ENCODE measurements around the gene GSTCD. TPM values are rescaled to one million over a fixed set of nuclear protein-coding genes. Genes with fewer than 3 reads are reported as not detected.
A peak's percentile ranks its signal among the peaks of the same experiment; 100 is the strongest.

GSTCD gene
- total and polyA plus RNA-seq, 2 of the 4 experiments (the other 2 are of a cell fraction) = 5.2 to 20.3 TPM

- H3K9ac ChIP-seq (ENCODE audit: low read depth, low read length) = no peak overlapping the region
- 100% methylated on average over 1 of the region's 2 CpGs; no CpG with 5 or more reads in 1 of the 2 experiments for WGBS, 2 experiments (ENCODE audit: extremely low coverage in 2 of 2, insufficient read length in 1 of 2)
- H3K27me3 ChIP-seq (ENCODE audit: control insufficient read depth, insufficient read depth, low read length) = no peaks in the 10 kb centered on the region
- peaks cover 14 to 28% of the 10 kb centered on the region in 2 experiments for H3K79me1 ChIP-seq (ENCODE audit: low read depth in 1 of 2, low read length in 2 of 2)
- H3K4ac ChIP-seq (ENCODE audit: low read depth, low read length) = no peak overlapping the region
- in situ Hi-C loops (cut with MboI; ENCODE audit: low sequenced_read_pairs) (no loop called here), intact Hi-C loops (cut with micrococcal nuclease) (no loop called here), dilution Hi-C loops (cut with HindIII; ENCODE audit: low sequenced_read_pairs, unreplicated experiment) (no loop called here)
- H3K36me3 ChIP-seq (ENCODE audit: control insufficient read depth, insufficient read depth, low read length) = no peaks in the 10 kb centered on the region
- H2AK9ac ChIP-seq (replicated peaks; ENCODE audit: low read depth, low read length, poor library complexity) = no peak overlapping the region
- no peak overlapping the region for H2AK5ac ChIP-seq (ENCODE audit: low read depth, low read length)
- no peak overlapping the region for H4K91ac ChIP-seq (ENCODE audit: insufficient read depth, low read depth, low read length)
- no peak for ATAC-seq (ENCODE audit: low read depth)
- H2BK120ac ChIP-seq (ENCODE audit: low read depth, low read length) = no peak overlapping the region
- H2BK15ac ChIP-seq (ENCODE audit: low read depth, low read length) = no peak overlapping the region
- no peak overlapping the region for H2BK20ac ChIP-seq (ENCODE audit: low read depth, low read length)
- no peaks in the 10 kb centered on the region for H3K9me1 ChIP-seq (ENCODE audit: insufficient read depth, low read length)
- H4K8ac ChIP-seq (ENCODE audit: low read depth in 2 of 2, low read length in 2 of 2) = peak overlapping the region in 1 of 2 experiments; percentile 30; a peak in 1 of 4 replicates
- H3K4me3 ChIP-seq (ENCODE audit: insufficient read depth, low read depth, low read length) = no peak overlapping the region
- no peak overlapping the region for H4K5ac ChIP-seq (ENCODE audit: low read depth, low read length)
- no peak for TF ChIP-seq POLR2A (IDR thresholded peaks at IDR 0.05; ENCODE audit: low read depth, low read length)
- TF ChIP-seq RAD21 (IDR thresholded peaks at IDR 0.05; ENCODE audit: low read length) = no peak
- no peak for TF ChIP-seq RFX5 (IDR thresholded peaks at IDR 0.05; ENCODE audit: low read depth, low read length)
- no peak for TF ChIP-seq NFE2L2 (IDR thresholded peaks at IDR 0.05; ENCODE audit: low read depth, low read length)
- no peak overlapping the region for H3K14ac ChIP-seq (replicated peaks; ENCODE audit: low read depth, low read length)
- BruUV-seq (replicated peaks) = no TSS peak
- H2BK5ac ChIP-seq (ENCODE audit: low read depth, low read length, poor library complexity, severe bottlenecking) = no peak overlapping the region
- no peaks in the 10 kb centered on the region for H3K9me3 ChIP-seq (ENCODE audit: control insufficient read depth, insufficient read depth, low read length)
- no peak overlapping the region for H3K18ac ChIP-seq (ENCODE audit: low read depth, low read length)
- no peak overlapping the region for H3K27ac ChIP-seq (ENCODE audit: insufficient read depth, low read length)
- POLR2A ChIA-PET (ENCODE audit: unreplicated experiment) = no interaction called here
- no peaks in the 10 kb centered on the region for H3K4me1 ChIP-seq (ENCODE audit: control insufficient read depth, insufficient read depth, low read length)
- no peak for DNase-seq
- H4K20me1 ChIP-seq (ENCODE audit: insufficient read depth, low read length) = no peaks in the 10 kb centered on the region
- H3K4me2 ChIP-seq (ENCODE audit: low read depth, low read length) = no peak overlapping the region
- H2AFZ ChIP-seq (replicated peaks; ENCODE audit: low read length, poor library complexity) = no peak overlapping the region
- H3K56ac ChIP-seq (ENCODE audit: extremely low read depth, insufficient read depth, low read length) = no peak overlapping the region
- CTCF ChIA-PET = interaction anchor here (0.6 to 1.2 kb wide), 3 partner anchors 23 to 727 kb away, joined by 3 read pairs; no protein-coding TSS in a partner anchor
- H3K23ac ChIP-seq (ENCODE audit: low read depth, low read length) = peak overlapping the region; percentile 51; the same call in 1 of the 2 replicates
Measured at GRCh38 chr4:105712766-105713165, 4.2 kb downstream of the GSTCD start.

Measured in IMR-90 (cell line).